Panc1 (cell line): ENCODE results near the gene INPP5A.

ENCODE experiments used
- POLR2AphosphoS5 ChIP-seq: IDR thresholded peaks from 2 replicates; pipeline ENCODE4 v1.6.1; 2012; ENCODE audit warnings: mild to moderate bottlenecking, low read depth, low read length, moderate library complexity
- SIN3A ChIP-seq: IDR thresholded peaks from 2 replicates; pipeline ENCODE4 v1.6.1; 2012; ENCODE audit warnings: low read depth, mild to moderate bottlenecking, low read length, moderate library complexity, borderline replicate concordance; ENCODE audit not compliant: insufficient read depth
- TCF7L2 ChIP-seq: IDR thresholded peaks from 2 replicates; pipeline ENCODE4 v1.6.1; 2011; ENCODE audit warnings: mild to moderate bottlenecking, low read depth, low read length, inconsistent platforms
- TF ChIP-seq, protein P1 (sequence below): fragments of 450-650 bp; IDR thresholded peaks from 2 replicates; pipeline ENCODE4 v1.5.1; 2017; ENCODE audit warnings: mild to moderate bottlenecking
- TF ChIP-seq, protein P2 (sequence below), 2 experiments: IDR thresholded peaks; 2 replicates each; pipeline ENCODE4 v1.6.1; 2011 to 2012; ENCODE audit warnings: low read depth in 2 of 2, control low read depth in 1 of 2, low read length in 1 of 2, mild to moderate bottlenecking in 1 of 2, moderate library complexity in 1 of 2; ENCODE audit not compliant: insufficient read depth in 1 of 2

DNA sequence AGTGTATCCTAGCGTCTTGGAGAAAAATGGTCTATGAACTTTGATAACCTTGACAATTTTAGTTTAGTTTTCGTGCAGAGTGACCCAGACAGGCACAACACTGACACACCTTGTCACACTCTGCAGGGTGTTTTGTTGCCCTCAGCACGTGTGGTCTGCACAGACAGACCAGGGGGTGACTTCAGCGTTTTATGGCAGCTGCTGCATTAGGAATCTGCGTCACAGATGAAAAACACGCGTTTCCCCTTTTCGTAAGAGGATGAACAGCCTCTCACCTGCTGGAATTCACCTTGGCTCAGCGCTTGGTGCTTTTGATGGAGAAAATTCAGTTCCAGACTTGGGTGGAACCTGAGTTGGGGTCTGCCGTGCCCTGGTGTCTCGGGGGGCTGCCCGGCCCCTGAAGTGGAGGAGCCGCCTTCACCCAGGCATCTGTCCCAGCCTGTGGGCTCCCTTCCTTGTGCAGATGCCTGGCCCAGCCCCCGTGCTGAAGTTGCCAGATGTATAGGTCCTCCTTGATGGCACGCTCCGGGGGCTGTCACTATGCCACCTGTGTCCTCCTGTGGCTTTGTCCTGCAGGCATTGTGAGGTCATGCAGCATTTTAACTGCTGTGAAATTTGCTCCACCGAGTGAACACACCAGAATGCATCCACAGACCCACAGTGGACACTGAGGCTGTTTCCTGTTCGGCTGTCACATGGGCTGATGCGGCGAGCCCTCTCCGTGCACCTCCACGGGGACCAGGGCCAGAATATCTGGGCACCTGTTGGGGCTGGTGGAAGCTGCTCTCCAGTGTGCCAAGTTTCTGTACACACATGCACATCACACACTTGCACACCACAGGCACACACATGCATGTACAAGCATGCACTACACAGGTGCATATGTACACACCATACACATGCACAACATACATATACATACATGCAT lies 18.3 kb downstream of the INPP5A start:
- TF ChIP-seq, protein P1, sequence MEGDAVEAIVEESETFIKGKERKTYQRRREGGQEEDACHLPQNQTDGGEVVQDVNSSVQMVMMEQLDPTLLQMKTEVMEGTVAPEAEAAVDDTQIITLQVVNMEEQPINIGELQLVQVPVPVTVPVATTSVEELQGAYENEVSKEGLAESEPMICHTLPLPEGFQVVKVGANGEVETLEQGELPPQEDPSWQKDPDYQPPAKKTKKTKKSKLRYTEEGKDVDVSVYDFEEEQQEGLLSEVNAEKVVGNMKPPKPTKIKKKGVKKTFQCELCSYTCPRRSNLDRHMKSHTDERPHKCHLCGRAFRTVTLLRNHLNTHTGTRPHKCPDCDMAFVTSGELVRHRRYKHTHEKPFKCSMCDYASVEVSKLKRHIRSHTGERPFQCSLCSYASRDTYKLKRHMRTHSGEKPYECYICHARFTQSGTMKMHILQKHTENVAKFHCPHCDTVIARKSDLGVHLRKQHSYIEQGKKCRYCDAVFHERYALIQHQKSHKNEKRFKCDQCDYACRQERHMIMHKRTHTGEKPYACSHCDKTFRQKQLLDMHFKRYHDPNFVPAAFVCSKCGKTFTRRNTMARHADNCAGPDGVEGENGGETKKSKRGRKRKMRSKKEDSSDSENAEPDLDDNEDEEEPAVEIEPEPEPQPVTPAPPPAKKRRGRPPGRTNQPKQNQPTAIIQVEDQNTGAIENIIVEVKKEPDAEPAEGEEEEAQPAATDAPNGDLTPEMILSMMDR: no peak
- TF ChIP-seq POLR2AphosphoS5 (no peak), SIN3A (no peak), TCF7L2 (no peak)
- TF ChIP-seq, protein P2, sequence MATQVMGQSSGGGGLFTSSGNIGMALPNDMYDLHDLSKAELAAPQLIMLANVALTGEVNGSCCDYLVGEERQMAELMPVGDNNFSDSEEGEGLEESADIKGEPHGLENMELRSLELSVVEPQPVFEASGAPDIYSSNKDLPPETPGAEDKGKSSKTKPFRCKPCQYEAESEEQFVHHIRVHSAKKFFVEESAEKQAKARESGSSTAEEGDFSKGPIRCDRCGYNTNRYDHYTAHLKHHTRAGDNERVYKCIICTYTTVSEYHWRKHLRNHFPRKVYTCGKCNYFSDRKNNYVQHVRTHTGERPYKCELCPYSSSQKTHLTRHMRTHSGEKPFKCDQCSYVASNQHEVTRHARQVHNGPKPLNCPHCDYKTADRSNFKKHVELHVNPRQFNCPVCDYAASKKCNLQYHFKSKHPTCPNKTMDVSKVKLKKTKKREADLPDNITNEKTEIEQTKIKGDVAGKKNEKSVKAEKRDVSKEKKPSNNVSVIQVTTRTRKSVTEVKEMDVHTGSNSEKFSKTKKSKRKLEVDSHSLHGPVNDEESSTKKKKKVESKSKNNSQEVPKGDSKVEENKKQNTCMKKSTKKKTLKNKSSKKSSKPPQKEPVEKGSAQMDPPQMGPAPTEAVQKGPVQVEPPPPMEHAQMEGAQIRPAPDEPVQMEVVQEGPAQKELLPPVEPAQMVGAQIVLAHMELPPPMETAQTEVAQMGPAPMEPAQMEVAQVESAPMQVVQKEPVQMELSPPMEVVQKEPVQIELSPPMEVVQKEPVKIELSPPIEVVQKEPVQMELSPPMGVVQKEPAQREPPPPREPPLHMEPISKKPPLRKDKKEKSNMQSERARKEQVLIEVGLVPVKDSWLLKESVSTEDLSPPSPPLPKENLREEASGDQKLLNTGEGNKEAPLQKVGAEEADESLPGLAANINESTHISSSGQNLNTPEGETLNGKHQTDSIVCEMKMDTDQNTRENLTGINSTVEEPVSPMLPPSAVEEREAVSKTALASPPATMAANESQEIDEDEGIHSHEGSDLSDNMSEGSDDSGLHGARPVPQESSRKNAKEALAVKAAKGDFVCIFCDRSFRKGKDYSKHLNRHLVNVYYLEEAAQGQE (IDR thresholded peaks at IDR 0.05; ENCODE audit: insufficient read depth in 1 of 2, low read depth in 2 of 2, low read length in 1 of 2): no peak
